H1 (cell line): ENCODE measurements around the gene CLPTM1L. TPM values are rescaled to one million over a fixed set of nuclear protein-coding genes. Genes with fewer than 3 reads are reported as not detected.
"Not testable (repeated sequence)": the region's sequence is repeated elsewhere in the genome, so short reads cannot be mapped to it uniquely, and the experiment has no call there.

ENCODE experiments used
- CTCF ChIA-PET: fragments of 300-600 bp; sonication (Branson Sonifier 250); formaldehyde crosslinking; loops from one replicate; lab custom pipeline; 2021; ENCODE audit not compliant: partially characterized antibody; lab: Charles Lee
- POLR2A ChIA-PET: fragments of 300-600 bp; sonication (Branson Sonifier 250); formaldehyde crosslinking; loops from one replicate; lab custom pipeline; 2021; ENCODE audit warnings: inconsistent platforms; ENCODE audit not compliant: partially characterized antibody; lab: Charles Lee
- DNase-seq, 2 experiments: peaks; one replicate each; pipeline versions ENCODE4 v3.0.0 to v3.0.0-alpha.2; 2010 to 2022; ENCODE audit warnings: low spot score in 2 of 2, low read depth in 1 of 2, mixed read lengths in 1 of 2
- FAIRE-seq: peaks from 2 replicates; lab custom pipeline; 2011; peaks lifted over from hg19 to GRCh38; lab: Jason Lieb, UNC
- H2AFZ ChIP-seq: 2 replicates; pipeline ENCODE4 v1.8.1; 2012; ENCODE audit warnings: low read length, inconsistent platforms
- H2AK5ac ChIP-seq: 2 replicates; pipeline ENCODE4 v1.6.1; 2013; ENCODE audit warnings: low read depth, low read length
- H2BK120ac ChIP-seq: replicated peaks from 2 replicates; pipeline ENCODE3; 2013; ENCODE audit warnings: low read depth, low read length, inconsistent platforms
- H2BK12ac ChIP-seq: 2 replicates; pipeline ENCODE4 v1.6.1; 2013; ENCODE audit warnings: low read depth, low read length
- H2BK15ac ChIP-seq: 2 replicates; pipeline ENCODE4 v1.6.1; 2013; ENCODE audit warnings: low read length
- H2BK20ac ChIP-seq: 2 replicates; pipeline ENCODE4 v1.6.1; 2013; ENCODE audit warnings: low read length
- H2BK5ac ChIP-seq: 2 replicates; pipeline ENCODE4 v1.6.1; 2013; ENCODE audit warnings: low read depth, low read length
- H3K14ac ChIP-seq: 2 replicates; pipeline ENCODE4 v1.6.1; 2013; ENCODE audit warnings: inconsistent platforms; ENCODE audit not compliant: insufficient read length
- H3K18ac ChIP-seq: 2 replicates; pipeline ENCODE4 v1.6.1; 2013; ENCODE audit warnings: low read length; ENCODE audit errors: extremely low read depth
- H3K23ac ChIP-seq: 2 replicates; pipeline ENCODE4 v1.6.1; 2013; ENCODE audit warnings: inconsistent platforms; ENCODE audit not compliant: insufficient read length
- H3K23me2 ChIP-seq: 2 replicates; pipeline ENCODE4 v1.6.1; 2013; ENCODE audit warnings: low read depth, low read length
- H3K27ac ChIP-seq: 2 replicates; pipeline ENCODE4 v1.6.1; 2011; ENCODE audit warnings: low read depth, low read length, inconsistent platforms
- H3K27me3 ChIP-seq, 4 experiments: replicated peaks in 1 of 4; 1 replicate in 1 of 4; 2 replicates in 3 of 4; pipeline versions ENCODE4 v1.6.1 to v1.8.1; 2011 to 2013; ENCODE audit warnings: low read length in 3 of 4, mild to moderate bottlenecking in 3 of 4, inconsistent platforms in 2 of 4, mixed read lengths in 2 of 4, moderate library complexity in 1 of 4; ENCODE audit not compliant: control insufficient read depth in 3 of 4, insufficient read depth in 3 of 4; ENCODE audit errors: extremely low read depth in 1 of 4
- H3K36me3 ChIP-seq, 4 experiments: 2 replicates each; pipeline versions ENCODE4 v1.6.1 to v1.8.1; 2011 to 2013; ENCODE audit warnings: mild to moderate bottlenecking in 4 of 4, low read length in 3 of 4, moderate library complexity in 2 of 4, control low read depth in 1 of 4, inconsistent platforms in 1 of 4; ENCODE audit not compliant: insufficient read depth in 4 of 4, control insufficient read depth in 2 of 4
- H3K4ac ChIP-seq: replicated peaks from 2 replicates; pipeline ENCODE3; 2013; ENCODE audit warnings: low read length, low read depth, mixed read lengths, inconsistent platforms; ENCODE audit not compliant: insufficient read length
- H3K4me1 ChIP-seq, 4 experiments: replicated peaks in 1 of 4; 1 replicate in 1 of 4; 2 replicates in 3 of 4; pipeline versions ENCODE4 v1.6.1 to v1.8.1; 2011 to 2013; ENCODE audit warnings: low read length in 3 of 4, inconsistent platforms in 2 of 4, mixed read lengths in 1 of 4; ENCODE audit not compliant: insufficient read depth in 4 of 4, control insufficient read depth in 3 of 4
- H3K4me2 ChIP-seq, 2 experiments: 2 replicates each; pipeline versions ENCODE4 v1.6.1 to v1.8.1; 2011 to 2013; ENCODE audit warnings: low read depth in 2 of 2, low read length in 2 of 2, control low read depth in 1 of 2, inconsistent platforms in 1 of 2, mild to moderate bottlenecking in 1 of 2; ENCODE audit not compliant: insufficient read depth in 1 of 2
- H3K4me3 ChIP-seq, 4 experiments: fragments of 200-600, 300-600 bp in 1 of 4; sonication (generic), shearing (Covaris generic), sonication (Bioruptor Twin) in 1 of 4; 2 replicates each; pipeline versions ENCODE4 v1.5.1 to v1.8.1; 2011 to 2016; ENCODE audit warnings: low read length in 4 of 4, low read depth in 3 of 4, control low read depth in 2 of 4, inconsistent platforms in 2 of 4, mild to moderate bottlenecking in 2 of 4, mixed read lengths in 1 of 4, moderate library complexity in 1 of 4; ENCODE audit not compliant: insufficient read depth in 2 of 4; ENCODE audit errors: extremely low read depth in 1 of 4
- H3K56ac ChIP-seq: replicated peaks from 2 replicates; pipeline ENCODE3; 2013; ENCODE audit warnings: low read depth, mild to moderate bottlenecking, mixed read lengths, low read length, inconsistent platforms; ENCODE audit not compliant: insufficient read length
- H3K79me1 ChIP-seq: 2 replicates; pipeline ENCODE4 v1.6.1; 2013; ENCODE audit warnings: low read depth, low read length, control low read depth
- H3K79me2 ChIP-seq, 2 experiments: 2 replicates each; pipeline versions ENCODE4 v1.6.1 to v1.8.1; 2012 to 2013; ENCODE audit warnings: low read length in 2 of 2, mild to moderate bottlenecking in 2 of 2, inconsistent platforms in 1 of 2; ENCODE audit not compliant: insufficient read depth in 2 of 2, control insufficient read depth in 1 of 2
- H3K9ac ChIP-seq, 4 experiments: replicated peaks in 1 of 4; 1 replicate in 1 of 4; 2 replicates in 3 of 4; pipeline versions ENCODE4 v1.6.1 to v1.8.1; 2011 to 2013; ENCODE audit warnings: low read depth in 3 of 4, low read length in 3 of 4, control low read depth in 2 of 4, mild to moderate bottlenecking in 2 of 4, moderate library complexity in 2 of 4, inconsistent platforms in 1 of 4; ENCODE audit errors: extremely low read depth in 1 of 4
- H3K9me3 ChIP-seq, 2 experiments: 2 replicates each; pipeline versions ENCODE4 v1.6.1 to v1.8.1; 2012 to 2013; ENCODE audit warnings: mild to moderate bottlenecking in 2 of 2, moderate library complexity in 2 of 2, control low read depth in 1 of 2, inconsistent platforms in 1 of 2, low read depth in 1 of 2, low read length in 1 of 2, mixed read lengths in 1 of 2; ENCODE audit not compliant: insufficient read depth in 2 of 2
- H4K20me1 ChIP-seq, 2 experiments: replicated peaks in 1 of 2; 2 replicates each; pipeline versions ENCODE3 to v1.8.1; 2011 to 2013; ENCODE audit warnings: inconsistent platforms in 2 of 2, low read length in 2 of 2, mild to moderate bottlenecking in 1 of 2; ENCODE audit not compliant: insufficient read depth in 2 of 2, control insufficient read depth in 1 of 2
- H4K5ac ChIP-seq: 2 replicates; pipeline ENCODE4 v1.6.1; 2013; ENCODE audit warnings: low read length, low read depth, mixed read lengths, inconsistent platforms; ENCODE audit not compliant: insufficient read length
- H4K8ac ChIP-seq: 2 replicates; pipeline ENCODE4 v1.8.0; 2013; ENCODE audit warnings: mild to moderate bottlenecking, moderate library complexity, low read length, inconsistent platforms; ENCODE audit not compliant: insufficient read depth; ENCODE audit errors: extremely low read depth
- H4K91ac ChIP-seq: replicated peaks from 2 replicates; pipeline ENCODE3; 2013; ENCODE audit warnings: low read length, mixed read lengths, inconsistent platforms; ENCODE audit not compliant: insufficient read length
- WGBS, 2 experiments: shearing (Covaris generic) in 1 of 2; methylation state at CpG; one replicate each; pipeline versions ENCODE4 v1.1.6 to v1.1.7; 2013 to 2015; ENCODE audit warnings: low lambda C conversion rate in 2 of 2, mixed read lengths in 2 of 2, inconsistent platforms in 1 of 2, low coverage in 1 of 2, missing lambda C conversion rate in 1 of 2; ENCODE audit not compliant: insufficient replicate concordance in 2 of 2, insufficient coverage in 1 of 2, insufficient read length in 1 of 2; ENCODE audit errors: extremely low coverage in 1 of 2, missing lambda C conversion rate in 1 of 2; 5-methylcytosine and 5-hydroxymethylcytosine counted together
- polyA plus RNA-seq, 7 experiments: library from polyadenylated mRNA; depleted of rRNA in 3 of 7; stranded (reverse) in 5 of 7; unstranded in 2 of 7; fragments of >200 nt in 5 of 7; fragments of 200-250 nt in 2 of 7; gene quantifications; 1 replicate in 5 of 7; 2 replicates in 1 of 7; 4 replicates in 1 of 7; pipeline versions ENCODE4 v1.2.1 to v1.2.3, GENCODE V29; 2011 to 2013; ENCODE audit warnings: missing spikeins in 2 of 7, mixed read lengths in 2 of 7
- total RNA-seq: library from RNA; stranded (reverse); fragmentation: NEBNext Ultra II Directional; extraction: Animal tissue kit (Norgen Biotek cat#: 25700); gene quantifications from 2 replicates; pipeline ENCODE4 v1.2.1, GENCODE V29; 2021

Gene CLPTM1L
- total and polyA plus RNA-seq, 2 of the 8 experiments (the other 6 are each of a cell fraction or from before 2014, with no cell fraction given) = 102 to 119 TPM

DNA sequence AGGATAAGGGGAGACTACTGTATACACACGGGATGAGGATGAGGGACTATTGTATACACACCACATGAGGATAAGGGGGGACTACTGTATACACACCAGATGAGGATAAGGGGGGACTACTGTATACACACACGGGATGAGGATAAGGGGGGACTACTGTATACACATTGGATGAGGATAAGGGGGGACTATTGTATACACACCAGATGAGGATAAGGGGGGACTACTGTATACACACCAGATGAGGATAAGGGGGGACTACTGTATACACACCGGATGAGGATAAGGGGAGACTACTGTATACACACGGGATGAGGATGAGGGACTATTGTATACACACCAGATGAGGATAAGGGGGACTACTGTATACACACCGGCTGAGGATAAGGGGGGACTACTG lies 11.6 kb downstream of the CLPTM1L start:
- Histone ChIP-seq H4K20me1 (peaks cover 10 to 25% of the 10 kb centered on the region in 2 experiments), H3K36me3 (peaks cover 25 to 72% (median 62%) of the 10 kb centered on the region in 4 experiments)
- H3K23me2 ChIP-seq, H3K14ac ChIP-seq, CTCF ChIA-PET, H3K27ac ChIP-seq, H2AFZ ChIP-seq, DNase-seq, H3K56ac ChIP-seq, H3K9me3 ChIP-seq, H4K91ac ChIP-seq, H2BK20ac ChIP-seq, H4K8ac ChIP-seq, H2AK5ac ChIP-seq, H3K9ac ChIP-seq, H3K79me2 ChIP-seq, H2BK12ac ChIP-seq, H3K23ac ChIP-seq, H3K18ac ChIP-seq, H3K4me1 ChIP-seq, H2BK120ac ChIP-seq, H3K4me3 ChIP-seq, H2BK15ac ChIP-seq, H3K27me3 ChIP-seq, H3K79me1 ChIP-seq, POLR2A ChIA-PET, H4K5ac ChIP-seq, H3K4me2 ChIP-seq, H2BK5ac ChIP-seq, H3K4ac ChIP-seq: not testable (repeated sequence)
- WGBS, 2 experiments = 87% methylated on average over 5 of the region's 5 CpGs; no CpG with 5 or more reads in 1 of the 2 experiments
- FAIRE-seq = peak; percentile 81
